ENCODE data around the gene STRADB. TPM values are rescaled to one million over a fixed set of nuclear protein-coding genes. Genes with fewer than 3 reads are reported as not detected.

STRADB gene
- total RNA-seq, 1 experiment from 2014 or later: 14.1 TPM

Other genes starting within 250 kb of the STRADB start
- gene CASP8, start 191.2 kb upstream of the STRADB start, total RNA-seq (2014; rRNA removed; shearing (Covaris generic)): 18.5 and 33.4 TPM in 2 replicates
- gene FLACC1, start 94.4 kb upstream of the STRADB start, total RNA-seq (2014; rRNA removed; shearing (Covaris generic)): not detected in 2 replicates
- 14.2 and 17.6 TPM in 2 replicates for gene TRAK2, start 282 bp upstream of the STRADB start, total RNA-seq (2014; rRNA removed; shearing (Covaris generic))
- gene TMEM237, start 191.8 kb downstream of the STRADB start, total RNA-seq (2014; rRNA removed; shearing (Covaris generic)): 144 and 173 TPM in 2 replicates
- gene MPP4, start 246.9 kb downstream of the STRADB start, total RNA-seq (2014; rRNA removed; shearing (Covaris generic)): 7.8 and 9.3 TPM in 2 replicates

Measured in Daoy (cell line).